ENCODE measurements around the gene AHCYL1.

The AHCYL1 gene

GRCh38 chr1:109980324-109981003 lies 4.1 kb upstream of the AHCYL1 start:
- no peak overlapping the region for H3K4me3 ChIP-seq (ENCODE audit: low read depth, low read length)
- no peak for TF ChIP-seq POLR2A (IDR thresholded peaks at IDR 0.05; ENCODE audit: extremely low read depth, insufficient read length)
- no peak for TF ChIP-seq MAX (IDR thresholded peaks at IDR 0.05; ENCODE audit: low read depth, low read length)
- peak; percentile 26 for TF ChIP-seq CTCF (IDR thresholded peaks at IDR 0.05; ENCODE audit: low read depth, low read length)
- no peak for TF ChIP-seq MYC (IDR thresholded peaks at IDR 0.05; ENCODE audit: low read depth, low read length)
- no peak for DNase-seq (ENCODE audit: low read depth)

GRCh38 chr1:109981004-109981335 lies 3.6 kb upstream of the AHCYL1 start:
- no peak for DNase-seq (ENCODE audit: low read depth)
- TF ChIP-seq POLR2A (IDR thresholded peaks at IDR 0.05; ENCODE audit: extremely low read depth, insufficient read length) (no peak), MAX (IDR thresholded peaks at IDR 0.05; ENCODE audit: low read depth, low read length) (no peak), CTCF (IDR thresholded peaks at IDR 0.05; ENCODE audit: low read depth, low read length) (no peak), MYC (IDR thresholded peaks at IDR 0.05; ENCODE audit: low read depth, low read length) (no peak)
- no peak overlapping the region for H3K4me3 ChIP-seq (ENCODE audit: low read depth, low read length)

GRCh38 chr1:109983380-109984189 lies 980 bp upstream of the AHCYL1 start:
- DNase-seq (ENCODE audit: low read depth): peak; percentile 24
- H3K4me3 ChIP-seq (ENCODE audit: low read depth, low read length): no peak overlapping the region
- no peak for TF ChIP-seq MYC (IDR thresholded peaks at IDR 0.05; ENCODE audit: low read depth, low read length)
- TF ChIP-seq CTCF (IDR thresholded peaks at IDR 0.05; ENCODE audit: low read depth, low read length): no peak
- no peak for TF ChIP-seq MAX (IDR thresholded peaks at IDR 0.05; ENCODE audit: low read depth, low read length)
- TF ChIP-seq POLR2A (IDR thresholded peaks at IDR 0.05; ENCODE audit: extremely low read depth, insufficient read length): no peak

- H3K4me3 ChIP-seq (ENCODE audit: low read depth, low read length): no peak overlapping the region
- no peak for TF ChIP-seq MYC (IDR thresholded peaks at IDR 0.05; ENCODE audit: low read depth, low read length)
- DNase-seq (ENCODE audit: low read depth): peak; percentile 77
These were observed 442 bp upstream of the AHCYL1 start for GRCh38 chr1:109984190-109984455.

- DNase-seq (ENCODE audit: low read depth): no peak
- TF ChIP-seq POLR2A (IDR thresholded peaks at IDR 0.05; ENCODE audit: extremely low read depth, insufficient read length) (no peak), MAX (IDR thresholded peaks at IDR 0.05; ENCODE audit: low read depth, low read length) (no peak), CTCF (IDR thresholded peaks at IDR 0.05; ENCODE audit: low read depth, low read length) (no peak), MYC (IDR thresholded peaks at IDR 0.05; ENCODE audit: low read depth, low read length) (no peak)
These were observed 885 bp downstream of the AHCYL1 start for GRCh38 chr1:109985247-109986053.

GRCh38 chr1:109986054-109986444 lies 1.5 kb downstream of the AHCYL1 start:
- no peak for DNase-seq (ENCODE audit: low read depth)
- H3K4me3 ChIP-seq (ENCODE audit: low read depth, low read length): peak overlapping the region; percentile 83
- no peak for TF ChIP-seq MAX (IDR thresholded peaks at IDR 0.05; ENCODE audit: low read depth, low read length)
- no peak for TF ChIP-seq CTCF (IDR thresholded peaks at IDR 0.05; ENCODE audit: low read depth, low read length)

More at GRCh38 chr1:109985247-109986053, 885 bp downstream of the AHCYL1 start:
- peak overlapping the region; percentile 83 for H3K4me3 ChIP-seq (ENCODE audit: low read depth, low read length)
